HEK293 (cell line): ENCODE measurements around the gene C1GALT1C1.

Experiments
- CTCF ChIA-PET: fragments of 350-600 bp; formaldehyde crosslinking; extraction: SDS; loops from one replicate; lab custom pipeline; 2021; ENCODE audit warnings: antibody characterized with exemption; lab: Yijun Ruan, JAX
- POLR2A ChIA-PET: fragments of 300-600 bp; formaldehyde crosslinking; extraction: SDS; loops from one replicate; lab custom pipeline; 2020; ENCODE audit warnings: antibody characterized with exemption, inconsistent platforms; lab: Yijun Ruan, JAX
- H3K27ac ChIP-seq: fragments of 200-500 bp; sonication (Bioruptor generic); 2 replicates; pipeline ENCODE4 v1.5.1; 2014; ENCODE audit warnings: low read depth, low read length, control low read depth, inconsistent platforms; ENCODE audit errors: extremely low read depth
- H3K36me3 ChIP-seq, 2 experiments: fragments of 200-500 bp in 1 of 2; sonication (Bioruptor generic) in 1 of 2; 1 replicate in 1 of 2; 2 replicates in 1 of 2; pipeline ENCODE4 v1.5.1; 2014 to 2017; ENCODE audit warnings: inconsistent platforms in 2 of 2, low read length in 2 of 2; ENCODE audit not compliant: control insufficient read depth in 2 of 2, insufficient read depth in 1 of 2
- H3K4me1 ChIP-seq: fragments of 200-500 bp; sonication (Bioruptor generic); 2 replicates; pipeline ENCODE4 v1.5.1; 2014; ENCODE audit warnings: mild to moderate bottlenecking, low read length, inconsistent platforms; ENCODE audit not compliant: control insufficient read depth, insufficient read depth
- H3K4me3 ChIP-seq: 2 replicates; pipeline ENCODE4 v1.5.1; 2011; ENCODE audit warnings: low read depth, mild to moderate bottlenecking, control low read depth, low read length, moderate library complexity
- H3K9me3 ChIP-seq: fragments of 200-500 bp; sonication (Bioruptor generic); 2 replicates; pipeline ENCODE4 v1.5.1; 2014; ENCODE audit warnings: low read depth, low read length, inconsistent platforms; ENCODE audit not compliant: control insufficient read depth, insufficient read depth
- BCL11A ChIP-seq: fragments of 450-650 bp; formaldehyde crosslinking; IDR thresholded peaks from 2 replicates; pipeline ENCODE4 v1.5.1; 2016; ENCODE audit warnings: low read depth, missing biosample characterization, missing genetic modification characterization
- GFI1B ChIP-seq: fragments of 450-650 bp; formaldehyde crosslinking; IDR thresholded peaks from 2 replicates; pipeline ENCODE4 v1.5.1; 2016; ENCODE audit warnings: missing biosample characterization, missing genetic modification characterization
- GLI2 ChIP-seq: fragments of 450-650 bp; formaldehyde crosslinking; IDR thresholded peaks from 2 replicates; pipeline ENCODE4; 2017; ENCODE audit warnings: missing biosample characterization, missing genetic modification characterization, low read depth, borderline replicate concordance
- KLF8 ChIP-seq: fragments of 450-650 bp; formaldehyde crosslinking; IDR thresholded peaks from 2 replicates; pipeline ENCODE4 v1.5.1; 2016; ENCODE audit warnings: missing biosample characterization, missing genetic modification characterization
- ZNF138 ChIP-seq: fragments of 450-650 bp; formaldehyde crosslinking; IDR thresholded peaks from 2 replicates; pipeline ENCODE4 v1.5.1; 2016; ENCODE audit warnings: missing biosample characterization, missing genetic modification characterization, borderline replicate concordance
- ZNF16 ChIP-seq: fragments of 450-650 bp; formaldehyde crosslinking; IDR thresholded peaks from 2 replicates; pipeline ENCODE4 v1.5.1; 2016; ENCODE audit warnings: low read depth, missing biosample characterization, missing genetic modification characterization
- ZNF221 ChIP-seq: fragments of 450-650 bp; formaldehyde crosslinking; IDR thresholded peaks from 2 replicates; pipeline ENCODE4 v1.5.1; 2017; ENCODE audit warnings: missing biosample characterization, missing genetic modification characterization, borderline replicate concordance
- ZNF248 ChIP-seq: fragments of 450-650 bp; formaldehyde crosslinking; IDR thresholded peaks from 2 replicates; pipeline ENCODE4 v1.5.1; 2017; ENCODE audit warnings: missing biosample characterization, missing genetic modification characterization
- ZNF292 ChIP-seq: fragments of 450-650 bp; formaldehyde crosslinking; IDR thresholded peaks from 2 replicates; pipeline ENCODE4 v1.5.1; 2016; ENCODE audit warnings: low read depth, missing biosample characterization, missing genetic modification characterization, borderline replicate concordance
- ZNF366 ChIP-seq: fragments of 450-650 bp; formaldehyde crosslinking; conservative IDR thresholded peaks from 2 replicates; pipeline ENCODE4 v1.5.1; 2016; ENCODE audit warnings: missing biosample characterization, missing genetic modification characterization
- ZNF394 ChIP-seq: fragments of 450-650 bp; formaldehyde crosslinking; IDR thresholded peaks from 2 replicates; pipeline ENCODE4 v1.5.1; 2016; ENCODE audit warnings: missing biosample characterization, missing genetic modification characterization, mild to moderate bottlenecking, moderate library complexity, borderline replicate concordance
- ZNF610 ChIP-seq: fragments of 450-650 bp; formaldehyde crosslinking; IDR thresholded peaks from 2 replicates; pipeline ENCODE4 v1.5.1; 2016; ENCODE audit warnings: missing biosample characterization, missing genetic modification characterization, borderline replicate concordance
- ZNF660 ChIP-seq: fragments of 450-650 bp; IDR thresholded peaks from 2 replicates; pipeline ENCODE4 v1.5.1; 2018; ENCODE audit warnings: missing biosample characterization, mild to moderate bottlenecking, missing genetic modification characterization
- ZSCAN16 ChIP-seq: fragments of 450-650 bp; formaldehyde crosslinking; IDR thresholded peaks from 2 replicates; pipeline ENCODE4 v1.5.1; 2016; ENCODE audit warnings: missing biosample characterization, missing genetic modification characterization
- TF ChIP-seq, protein P1 (sequence below): fragments of 450-650 bp; formaldehyde crosslinking; IDR thresholded peaks from 2 replicates; pipeline ENCODE4 v1.5.1; 2016; ENCODE audit warnings: missing biosample characterization, missing genetic modification characterization
- TF ChIP-seq, protein P2 (sequence below): fragments of 450-650 bp; formaldehyde crosslinking; IDR thresholded peaks from 2 replicates; pipeline ENCODE4 v1.5.1; 2016; ENCODE audit warnings: missing biosample characterization, missing genetic modification characterization
- TF ChIP-seq, protein P3 (sequence below): fragments of 450-650 bp; formaldehyde crosslinking; IDR thresholded peaks from 2 replicates; pipeline ENCODE4 v1.5.1; 2016; ENCODE audit warnings: missing biosample characterization, missing genetic modification characterization, low read depth
- TF ChIP-seq, protein P4 (sequence below): fragments of 450-650 bp; formaldehyde crosslinking; IDR thresholded peaks from 2 replicates; pipeline ENCODE4 v1.5.1; 2016; ENCODE audit warnings: missing biosample characterization, missing genetic modification characterization
- TF ChIP-seq, protein P5 (sequence below): fragments of 450-650 bp; formaldehyde crosslinking; IDR thresholded peaks from 2 replicates; pipeline ENCODE4 v1.5.1; 2016; ENCODE audit warnings: missing biosample characterization, missing genetic modification characterization
- TF ChIP-seq, protein P6 (sequence below): fragments of 450-650 bp; formaldehyde crosslinking; IDR thresholded peaks from 2 replicates; pipeline ENCODE4 v1.5.1; 2016; ENCODE audit warnings: missing biosample characterization, missing genetic modification characterization

C1GALT1C1 gene

DNA sequence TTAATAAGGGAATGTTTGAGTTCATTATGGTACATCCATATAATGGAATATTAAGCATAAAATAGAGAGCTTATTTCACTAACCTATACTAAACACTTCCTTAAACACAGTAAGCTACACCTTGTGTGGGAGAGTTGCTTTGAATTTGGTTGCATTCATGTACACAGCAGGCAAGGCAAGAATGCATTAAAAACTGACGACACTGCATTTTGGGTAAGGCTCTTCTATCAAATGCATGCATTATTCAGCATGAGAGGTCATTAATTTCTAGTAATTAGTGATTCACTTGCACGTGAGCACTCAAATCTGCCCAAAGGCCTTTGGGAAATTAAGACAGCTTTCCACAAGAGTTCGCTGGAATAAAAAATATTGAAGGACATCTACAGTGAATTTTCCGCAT, 8.8 kb upstream of the C1GALT1C1 start:
- CTCF ChIA-PET: no interaction called here
- POLR2A ChIA-PET: no interaction called here

DNA sequence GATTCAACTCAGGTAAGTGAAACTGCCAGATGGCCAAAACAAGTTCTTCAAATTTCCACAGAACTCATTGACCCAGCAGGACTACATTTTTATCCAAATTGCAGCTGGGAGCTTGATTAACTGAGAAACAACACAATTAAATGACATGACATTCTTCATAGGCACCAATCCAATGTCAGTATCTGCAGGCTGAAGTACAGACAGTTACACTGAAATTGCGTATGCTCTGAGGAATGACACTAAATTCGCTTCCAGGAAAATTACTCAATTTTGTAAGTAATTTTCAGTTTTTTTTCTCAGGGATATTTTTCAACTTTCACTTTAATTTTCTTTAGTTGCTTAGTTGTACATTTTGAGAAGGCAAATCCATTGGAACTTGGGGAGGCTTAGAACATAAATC, 4.5 kb downstream of the C1GALT1C1 start:
- ChIA-PET CTCF (interaction anchor here (0.6 to 0.7 kb wide), 2 partner anchors 316 to 378 kb away, joined by 3 read pairs; no protein-coding TSS in a partner anchor), POLR2A (no interaction called here)
- Histone ChIP-seq H3K27ac (no peak overlapping the region), H3K9me3 (no peaks in the 10 kb centered on the region), H3K4me3 (no peak overlapping the region), H3K36me3 (no peaks in the 10 kb centered on the region; a peak in 1 of 3 replicates), H3K4me1 (no peaks in the 10 kb centered on the region; the same call in 1 of the 2 replicates)
- TF ChIP-seq ZNF16 (no peak), ZNF660 (no peak), ZNF394 (tag by site-specific recombination) (no peak), ZNF138 (no peak), KLF8 (tag by site-specific recombination) (no peak), ZNF366 (no peak), ZSCAN16 (tag by site-specific recombination) (no peak), ZNF248 (tag by site-specific recombination) (no peak), ZNF292 (no peak)
- TF ChIP-seq, protein P1, sequence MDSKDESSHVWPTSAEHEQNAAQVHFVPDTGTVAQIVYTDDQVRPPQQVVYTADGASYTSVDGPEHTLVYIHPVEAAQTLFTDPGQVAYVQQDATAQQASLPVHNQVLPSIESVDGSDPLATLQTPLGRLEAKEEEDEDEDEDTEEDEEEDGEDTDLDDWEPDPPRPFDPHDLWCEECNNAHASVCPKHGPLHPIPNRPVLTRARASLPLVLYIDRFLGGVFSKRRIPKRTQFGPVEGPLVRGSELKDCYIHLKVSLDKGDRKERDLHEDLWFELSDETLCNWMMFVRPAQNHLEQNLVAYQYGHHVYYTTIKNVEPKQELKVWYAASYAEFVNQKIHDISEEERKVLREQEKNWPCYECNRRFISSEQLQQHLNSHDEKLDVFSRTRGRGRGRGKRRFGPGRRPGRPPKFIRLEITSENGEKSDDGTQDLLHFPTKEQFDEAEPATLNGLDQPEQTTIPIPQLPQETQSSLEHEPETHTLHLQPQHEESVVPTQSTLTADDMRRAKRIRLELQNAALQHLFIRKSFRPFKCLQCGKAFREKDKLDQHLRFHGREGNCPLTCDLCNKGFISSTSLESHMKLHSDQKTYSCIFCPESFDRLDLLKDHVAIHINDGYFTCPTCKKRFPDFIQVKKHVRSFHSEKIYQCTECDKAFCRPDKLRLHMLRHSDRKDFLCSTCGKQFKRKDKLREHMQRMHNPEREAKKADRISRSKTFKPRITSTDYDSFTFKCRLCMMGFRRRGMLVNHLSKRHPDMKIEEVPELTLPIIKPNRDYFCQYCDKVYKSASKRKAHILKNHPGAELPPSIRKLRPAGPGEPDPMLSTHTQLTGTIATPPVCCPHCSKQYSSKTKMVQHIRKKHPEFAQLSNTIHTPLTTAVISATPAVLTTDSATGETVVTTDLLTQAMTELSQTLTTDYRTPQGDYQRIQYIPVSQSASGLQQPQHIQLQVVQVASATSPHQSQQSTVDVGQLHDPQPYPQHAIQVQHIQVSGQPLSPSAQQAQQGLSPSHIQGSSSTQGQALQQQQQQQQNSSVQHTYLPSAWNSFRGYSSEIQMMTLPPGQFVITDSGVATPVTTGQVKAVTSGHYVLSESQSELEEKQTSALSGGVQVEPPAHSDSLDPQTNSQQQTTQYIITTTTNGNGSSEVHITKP (tag by site-specific recombination): no peak
- TF ChIP-seq, protein P2, sequence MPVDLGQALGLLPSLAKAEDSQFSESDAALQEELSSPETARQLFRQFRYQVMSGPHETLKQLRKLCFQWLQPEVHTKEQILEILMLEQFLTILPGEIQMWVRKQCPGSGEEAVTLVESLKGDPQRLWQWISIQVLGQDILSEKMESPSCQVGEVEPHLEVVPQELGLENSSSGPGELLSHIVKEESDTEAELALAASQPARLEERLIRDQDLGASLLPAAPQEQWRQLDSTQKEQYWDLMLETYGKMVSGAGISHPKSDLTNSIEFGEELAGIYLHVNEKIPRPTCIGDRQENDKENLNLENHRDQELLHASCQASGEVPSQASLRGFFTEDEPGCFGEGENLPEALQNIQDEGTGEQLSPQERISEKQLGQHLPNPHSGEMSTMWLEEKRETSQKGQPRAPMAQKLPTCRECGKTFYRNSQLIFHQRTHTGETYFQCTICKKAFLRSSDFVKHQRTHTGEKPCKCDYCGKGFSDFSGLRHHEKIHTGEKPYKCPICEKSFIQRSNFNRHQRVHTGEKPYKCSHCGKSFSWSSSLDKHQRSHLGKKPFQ (tag by site-specific recombination): no peak
- TF ChIP-seq, protein P3, sequence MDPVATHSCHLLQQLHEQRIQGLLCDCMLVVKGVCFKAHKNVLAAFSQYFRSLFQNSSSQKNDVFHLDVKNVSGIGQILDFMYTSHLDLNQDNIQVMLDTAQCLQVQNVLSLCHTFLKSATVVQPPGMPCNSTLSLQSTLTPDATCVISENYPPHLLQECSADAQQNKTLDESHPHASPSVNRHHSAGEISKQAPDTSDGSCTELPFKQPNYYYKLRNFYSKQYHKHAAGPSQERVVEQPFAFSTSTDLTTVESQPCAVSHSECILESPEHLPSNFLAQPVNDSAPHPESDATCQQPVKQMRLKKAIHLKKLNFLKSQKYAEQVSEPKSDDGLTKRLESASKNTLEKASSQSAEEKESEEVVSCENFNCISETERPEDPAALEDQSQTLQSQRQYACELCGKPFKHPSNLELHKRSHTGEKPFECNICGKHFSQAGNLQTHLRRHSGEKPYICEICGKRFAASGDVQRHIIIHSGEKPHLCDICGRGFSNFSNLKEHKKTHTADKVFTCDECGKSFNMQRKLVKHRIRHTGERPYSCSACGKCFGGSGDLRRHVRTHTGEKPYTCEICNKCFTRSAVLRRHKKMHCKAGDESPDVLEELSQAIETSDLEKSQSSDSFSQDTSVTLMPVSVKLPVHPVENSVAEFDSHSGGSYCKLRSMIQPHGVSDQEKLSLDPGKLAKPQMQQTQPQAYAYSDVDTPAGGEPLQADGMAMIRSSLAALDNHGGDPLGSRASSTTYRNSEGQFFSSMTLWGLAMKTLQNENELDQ (tag by site-specific recombination): no peak
- TF ChIP-seq, protein P4, sequence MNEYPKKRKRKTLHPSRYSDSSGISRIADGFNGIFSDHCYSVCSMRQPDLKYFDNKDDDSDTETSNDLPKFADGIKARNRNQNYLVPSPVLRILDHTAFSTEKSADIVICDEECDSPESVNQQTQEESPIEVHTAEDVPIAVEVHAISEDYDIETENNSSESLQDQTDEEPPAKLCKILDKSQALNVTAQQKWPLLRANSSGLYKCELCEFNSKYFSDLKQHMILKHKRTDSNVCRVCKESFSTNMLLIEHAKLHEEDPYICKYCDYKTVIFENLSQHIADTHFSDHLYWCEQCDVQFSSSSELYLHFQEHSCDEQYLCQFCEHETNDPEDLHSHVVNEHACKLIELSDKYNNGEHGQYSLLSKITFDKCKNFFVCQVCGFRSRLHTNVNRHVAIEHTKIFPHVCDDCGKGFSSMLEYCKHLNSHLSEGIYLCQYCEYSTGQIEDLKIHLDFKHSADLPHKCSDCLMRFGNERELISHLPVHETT (tag by site-specific recombination): no peak

More for the DNA sequence above, 8.8 kb upstream of the C1GALT1C1 start:
- Histone ChIP-seq H3K36me3 (no peaks in the 10 kb centered on the region), H3K4me1 (no peaks in the 10 kb centered on the region), H3K4me3 (no peak overlapping the region), H3K27ac (no peak overlapping the region), H3K9me3 (no peaks in the 10 kb centered on the region)
- TF ChIP-seq BCL11A (no peak), GFI1B (tag by site-specific recombination) (no peak), ZNF221 (tag by site-specific recombination) (no peak), KLF8 (tag by site-specific recombination) (no peak), GLI2 (tag by site-specific recombination) (no peak), ZNF292 (no peak), ZSCAN16 (tag by site-specific recombination) (no peak), ZNF610 (no peak), ZNF366 (no peak)
- TF ChIP-seq, protein P5, sequence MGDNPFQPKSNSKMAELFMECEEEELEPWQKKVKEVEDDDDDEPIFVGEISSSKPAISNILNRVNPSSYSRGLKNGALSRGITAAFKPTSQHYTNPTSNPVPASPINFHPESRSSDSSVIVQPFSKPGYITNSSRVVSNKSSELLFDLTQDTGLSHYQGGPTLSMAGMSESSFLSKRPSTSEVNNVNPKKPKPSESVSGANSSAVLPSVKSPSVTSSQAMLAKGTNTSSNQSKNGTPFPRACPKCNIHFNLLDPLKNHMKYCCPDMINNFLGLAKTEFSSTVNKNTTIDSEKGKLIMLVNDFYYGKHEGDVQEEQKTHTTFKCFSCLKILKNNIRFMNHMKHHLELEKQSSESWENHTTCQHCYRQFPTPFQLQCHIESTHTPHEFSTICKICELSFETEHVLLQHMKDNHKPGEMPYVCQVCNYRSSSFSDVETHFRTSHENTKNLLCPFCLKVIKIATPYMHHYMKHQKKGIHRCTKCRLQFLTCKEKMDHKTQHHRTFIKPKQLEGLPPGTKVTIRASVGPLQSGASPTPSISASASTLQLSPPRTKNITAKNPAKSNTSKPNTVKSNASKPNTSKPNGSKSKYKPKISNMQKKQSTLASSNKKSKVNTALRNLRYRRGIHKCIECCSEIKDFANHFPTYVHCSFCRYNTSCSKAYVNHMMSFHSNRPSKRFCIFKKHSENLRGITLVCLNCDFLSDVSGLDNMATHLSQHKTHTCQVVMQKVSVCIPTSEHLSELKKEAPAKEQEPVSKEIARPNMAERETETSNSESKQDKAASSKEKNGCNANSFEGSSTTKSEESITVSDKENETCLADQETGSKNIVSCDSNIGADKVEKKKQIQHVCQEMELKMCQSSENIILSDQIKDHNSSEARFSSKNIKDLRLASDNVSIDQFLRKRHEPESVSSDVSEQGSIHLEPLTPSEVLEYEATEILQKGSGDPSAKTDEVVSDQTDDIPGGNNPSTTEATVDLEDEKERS: no peak
- TF ChIP-seq, protein P6, sequence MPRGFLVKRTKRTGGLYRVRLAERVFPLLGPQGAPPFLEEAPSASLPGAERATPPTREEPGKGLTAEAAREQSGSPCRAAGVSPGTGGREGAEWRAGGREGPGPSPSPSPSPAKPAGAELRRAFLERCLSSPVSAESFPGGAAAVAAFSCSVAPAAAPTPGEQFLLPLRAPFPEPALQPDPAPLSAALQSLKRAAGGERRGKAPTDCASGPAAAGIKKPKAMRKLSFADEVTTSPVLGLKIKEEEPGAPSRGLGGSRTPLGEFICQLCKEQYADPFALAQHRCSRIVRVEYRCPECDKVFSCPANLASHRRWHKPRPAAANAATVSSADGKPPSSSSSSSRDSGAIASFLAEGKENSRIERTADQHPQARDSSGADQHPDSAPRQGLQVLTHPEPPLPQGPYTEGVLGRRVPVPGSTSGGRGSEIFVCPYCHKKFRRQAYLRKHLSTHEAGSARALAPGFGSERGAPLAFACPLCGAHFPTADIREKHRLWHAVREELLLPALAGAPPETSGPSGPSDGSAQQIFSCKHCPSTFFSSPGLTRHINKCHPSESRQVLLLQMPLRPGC (tag by site-specific recombination): no peak
